Ovary (tissue), 9 donors: ENCODE measurements around the gene UPF1. TPM values are rescaled to one million over a fixed set of nuclear protein-coding genes. Genes with fewer than 3 reads are reported as not detected.
A peak's percentile ranks its signal among the peaks of the same experiment; 100 is the strongest.

ENCODE experiments used
- DNase-seq, 5 donors: peaks; one replicate each; pipeline ENCODE4 v3.0.0-alpha.2; 2019 to 2020
- H3K27ac ChIP-seq, 2 donors: fragments of 200-600 bp; one replicate each; pipeline versions ENCODE4 v1.5.1 to v1.8.0; 2019 to 2022
- H3K27me3 ChIP-seq: fragments of 200-600 bp; one replicate; pipeline ENCODE4 v1.8.0; 2022
- H3K36me3 ChIP-seq: fragments of 200-600 bp; sonication (generic); one replicate; pipeline ENCODE4 v1.5.1; 2019
- H3K4me1 ChIP-seq: one replicate; pipeline ENCODE4 v1.8.1; 2013; ENCODE audit warnings: mild to moderate bottlenecking, moderate library complexity; ENCODE audit not compliant: insufficient read depth
- H3K4me3 ChIP-seq: fragments of 200-600 bp; sonication (generic); one replicate; pipeline ENCODE4 v1.5.1; 2017
- H3K9me3 ChIP-seq, 2 donors: fragments of 200-600 bp in 1 of 2; sonication (generic) in 1 of 2; one replicate each; pipeline versions ENCODE4 v1.5.1 to v1.8.1; 2013 to 2019; ENCODE audit warnings: mild to moderate bottlenecking in 1 of 2, moderate library complexity in 1 of 2
- CTCF ChIP-seq, 3 donors: fragments of 450-650 bp in 2 of 3; fragments of 200-600 bp in 1 of 3; IDR thresholded peaks; one replicate each; pipeline versions ENCODE4 v1.5.1 to v1.8.0; 2016 to 2022; ENCODE audit warnings: antibody characterized with exemption in 3 of 3, mild to moderate bottlenecking in 1 of 3
- EP300 ChIP-seq: sonication (generic); formaldehyde crosslinking; IDR thresholded peaks from one replicate; pipeline ENCODE4 v1.6.1; 2017; ENCODE audit warnings: antibody characterized with exemption
- POLR2A ChIP-seq: fragments of 450-650 bp; IDR thresholded peaks from one replicate; pipeline ENCODE4 v1.6.1; 2017; ENCODE audit warnings: antibody characterized with exemption, mild to moderate bottlenecking, moderate library complexity
- WGBS, 3 donors: extraction: QIAGEN DNeasy Blood & Tissue Kit in 1 of 3; methylation state at CpG; one replicate each; pipeline versions ENCODE4 v1.1.5 to v1.1.7; 2013 to 2017; 5-methylcytosine and 5-hydroxymethylcytosine counted together
- intact Hi-C, 4 donors: fragments of 100-400 bp; cut with DNase I; formaldehyde crosslinking; loops; one replicate each; pipeline versions ENCODE4 v1.11.0 to v1.15.1; 2022 to 2023
- polyA plus RNA-seq, 2 donors: library from polyadenylated mRNA; stranded (reverse); fragments of 200-250 nt in 1 of 2; fragments of 350-450 nt in 1 of 2; fragmentation: Illumina TruSeq in 1 of 2; extraction: RNeasy Lipid Tissue Mini Kit (QIAGEN cat#74804) in 1 of 2; gene quantifications; one replicate each; pipeline ENCODE4 v1.2.3, GENCODE V29; 2013 to 2014
- total RNA-seq, 7 donors: library from RNA; depleted of rRNA in 2 of 7; stranded (reverse); fragments of >200 nt in 2 of 7; fragmentation: NEBNext Ultra II Directional in 3 of 7; extraction: Animal tissue kit (Norgen Biotek cat#: 25700) in 3 of 7; gene quantifications; one replicate each; pipeline versions ENCODE4 v1.1.0 to v1.2.4, GENCODE V29; 2016 to 2023
- donor health status: DM: no; HTN: no; CAD: no; lungs with moderate emphysema.
- donor health status: DM: no; HTN: no; CAD: no.
- donor health status: Bipolar disorder and iron deficiency.
- donor health status: DM: yes; HTN: yes; CAD: no.
- donor health status: DM: no; HTN: no; CAD: no.
- donor health status: DM: yes; HTN: yes; CAD: no.

Gene UPF1
- total and polyA plus RNA-seq, 9 donors = 35.4 to 89.0 (median 59.7) TPM

GRCh38 chr19:18865973-18866799 is 34.4 kb downstream of the UPF1 start:
- H3K4me3 ChIP-seq = no peak overlapping the region
- H3K4me1 ChIP-seq = peaks cover 3% of the 10 kb centered on the region
- H3K27me3 ChIP-seq = no peaks in the 10 kb centered on the region
- no peak overlapping the region for H3K27ac ChIP-seq
- no peaks in the 10 kb centered on the region for H3K9me3 ChIP-seq
- TF ChIP-seq POLR2A (no peak), EP300 (no peak), CTCF (IDR thresholded peaks at IDR 0.05) (peak; percentile 92 to 96 (median 95))
- intact Hi-C loops = loop anchor here in 2 of 4 donors (10.0 kb wide), 2 partner anchors 79 to 411 kb away; partner anchors contain the start of gene HOMER3 (in 1 of the 2)
- DNase-seq = peak; percentile 50 to 79 (median 71)
- 37 to 45% (median 39%) methylated on average over 38 of the region's 38 CpGs for WGBS, 3 donors
- H3K36me3 ChIP-seq = no peaks in the 10 kb centered on the region

DNA sequence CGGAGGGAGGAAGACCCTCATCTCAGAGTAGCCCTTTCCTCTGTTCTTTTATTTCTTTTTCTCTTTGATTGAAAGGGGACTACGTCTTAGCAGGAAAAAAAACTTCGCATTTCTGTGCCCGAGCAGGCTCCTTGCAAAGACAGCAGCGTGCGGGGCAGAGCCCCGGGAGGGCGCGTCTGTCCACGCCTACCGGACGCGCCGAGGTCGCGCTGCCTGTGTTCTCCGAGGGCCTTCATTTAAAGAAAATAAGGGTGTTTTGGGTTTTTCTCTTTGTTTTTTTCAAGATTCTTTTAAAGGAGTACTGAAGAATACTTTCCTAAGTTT is 35.0 kb downstream of the UPF1 start:
- Histone ChIP-seq H3K36me3 (no peaks in the 10 kb centered on the region), H3K4me3 (no peak overlapping the region), H3K4me1 (peaks cover 3% of the 10 kb centered on the region), H3K9me3 (no peaks in the 10 kb centered on the region), H3K27me3 (no peaks in the 10 kb centered on the region), H3K27ac (no peak overlapping the region)
- TF ChIP-seq CTCF (IDR thresholded peaks at IDR 0.05) = peak in 1 of 3 donors; percentile 5
- TF ChIP-seq EP300 = no peak
- no peak for TF ChIP-seq POLR2A
- no peak for DNase-seq
- intact Hi-C loops = loop anchor here in 2 of 4 donors (10.0 kb wide), 2 partner anchors 78 to 412 kb away; partner anchors contain the start of gene HOMER3 (in 1 of the 2)
- WGBS, 3 donors = 50 to 70% (median 55%) methylated on average over 17 of the region's 17 CpGs

DNA sequence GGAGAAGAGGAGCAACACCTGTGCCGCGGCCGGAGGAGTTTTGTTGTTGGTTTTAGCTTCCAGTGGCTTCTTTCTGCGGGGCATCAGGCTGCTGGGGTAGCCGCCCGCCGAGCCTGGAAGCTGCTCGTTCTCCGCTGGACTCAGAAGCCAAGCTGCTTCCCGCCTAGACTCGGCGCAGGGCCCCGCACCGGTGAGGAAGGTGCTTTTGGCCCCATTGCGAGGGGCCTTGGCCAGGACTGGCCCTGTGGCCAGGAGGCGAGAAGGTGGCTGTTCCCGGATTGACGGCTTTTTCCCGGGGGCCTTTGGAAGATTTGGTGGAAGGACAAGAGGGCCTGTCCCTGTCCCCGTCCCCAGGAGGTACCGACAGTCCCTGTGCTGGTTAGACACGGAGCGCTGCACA is 35.4 kb downstream of the UPF1 start:
- Histone ChIP-seq H3K9me3 (no peaks in the 10 kb centered on the region), H3K27me3 (no peaks in the 10 kb centered on the region), H3K36me3 (no peaks in the 10 kb centered on the region), H3K27ac (no peak overlapping the region), H3K4me3 (no peak overlapping the region), H3K4me1 (peaks cover 3% of the 10 kb centered on the region)
- no peak for TF ChIP-seq POLR2A
- TF ChIP-seq EP300 = no peak
- TF ChIP-seq CTCF (IDR thresholded peaks at IDR 0.05) = no peak
- DNase-seq = peak in 1 of 5 donors; percentile 27
- intact Hi-C loops = loop anchor here in 2 of 4 donors (10.0 kb wide), 2 partner anchors 78 to 412 kb away; partner anchors contain the start of gene HOMER3 (in 1 of the 2)
- WGBS, 3 donors = 83 to 92% (median 83%) methylated on average over 23 of the region's 23 CpGs

DNA sequence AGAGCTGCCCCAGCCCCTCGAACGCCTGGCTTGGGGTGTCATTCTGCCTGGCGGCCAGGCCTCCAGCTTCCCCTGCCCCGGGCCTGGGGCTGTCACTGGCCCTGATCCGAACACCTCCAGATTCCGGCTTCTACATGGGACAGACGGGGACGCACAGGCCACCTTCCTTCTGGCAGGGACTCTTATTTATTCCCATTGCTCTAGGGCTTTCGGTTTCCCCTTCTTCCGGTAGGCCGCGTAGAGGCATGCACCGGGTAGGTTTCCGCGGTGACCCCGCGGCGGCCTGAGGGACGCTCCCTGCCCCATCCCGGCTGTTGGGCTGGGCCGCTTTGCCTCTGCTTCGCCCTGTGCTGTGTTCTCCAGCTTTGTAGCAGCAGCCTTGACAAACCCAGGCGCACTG is 36.0 kb downstream of the UPF1 start:
- H3K4me3 ChIP-seq = no peak overlapping the region
- intact Hi-C loops = loop anchor here in 2 of 4 donors (10.0 kb wide), 2 partner anchors 77 to 413 kb away; partner anchors contain the start of gene HOMER3 (in 1 of the 2)
- H3K9me3 ChIP-seq = no peaks in the 10 kb centered on the region
- H3K4me1 ChIP-seq = peaks cover 3% of the 10 kb centered on the region
- no peak overlapping the region for H3K27ac ChIP-seq
- H3K27me3 ChIP-seq = no peaks in the 10 kb centered on the region
- TF ChIP-seq POLR2A = no peak
- TF ChIP-seq CTCF (IDR thresholded peaks at IDR 0.05) = no peak
- 92 to 95% (median 94%) methylated on average over 23 of the region's 23 CpGs for WGBS, 3 donors
- H3K36me3 ChIP-seq = no peaks in the 10 kb centered on the region
- DNase-seq = peak in 1 of 5 donors; percentile 23
